HepG2 (cell line): Measurements from ENCODE around the gene DEDD2. TPM values are rescaled to one million over a fixed set of nuclear protein-coding genes. Genes with fewer than 3 reads are reported as not detected.

Experiments
- CERS6 ChIP-seq: sonication (generic); formaldehyde crosslinking; IDR thresholded peaks from 2 replicates; pipeline ENCODE4 v1.5.0; 2020; ENCODE audit warnings: missing genetic modification reagents
- E2F2 ChIP-seq: sonication (generic); formaldehyde crosslinking; IDR thresholded peaks from 2 replicates; pipeline ENCODE4 v1.4.0; 2020; ENCODE audit warnings: missing genetic modification reagents, borderline replicate concordance
- HNF1A ChIP-seq, 2 experiments: sonication (generic) in 1 of 2; formaldehyde crosslinking in 1 of 2; IDR thresholded peaks; 2 replicates each; pipeline versions ENCODE4 v1.4.0 to v1.6.1; 2016 to 2020; ENCODE audit warnings: borderline replicate concordance in 1 of 2, low read depth in 1 of 2, mild to moderate bottlenecking in 1 of 2, missing genetic modification reagents in 1 of 2
- MATR3 ChIP-seq: sonication (generic); formaldehyde crosslinking; IDR thresholded peaks from 2 replicates; pipeline ENCODE4 v1.4.0; 2020; ENCODE audit warnings: missing genetic modification reagents
- NAIF1 ChIP-seq: sonication (generic); formaldehyde crosslinking; IDR thresholded peaks from 2 replicates; pipeline ENCODE4 v1.5.0; 2020; ENCODE audit warnings: mild to moderate bottlenecking, missing genetic modification reagents, borderline replicate concordance
- NBN ChIP-seq: fragments of 450-650 bp; conservative IDR thresholded peaks from 2 replicates; pipeline ENCODE4 v1.6.1; 2017
- RERE ChIP-seq: IDR thresholded peaks from 2 replicates; pipeline ENCODE4 v1.6.1; 2016; ENCODE audit warnings: low read depth, missing genetic modification reagents, missing compliant biosample characterization
- RFXANK ChIP-seq: IDR thresholded peaks from 2 replicates; pipeline ENCODE4 v1.6.1; 2016
- SPEN ChIP-seq: sonication (generic); formaldehyde crosslinking; IDR thresholded peaks from 2 replicates; pipeline ENCODE4 v1.5.1; 2020; ENCODE audit warnings: low read depth, mild to moderate bottlenecking, missing genetic modification reagents
- SRY ChIP-seq: sonication (generic); formaldehyde crosslinking; IDR thresholded peaks from 2 replicates; pipeline ENCODE4 v1.8.0; 2022; ENCODE audit warnings: mild to moderate bottlenecking, missing genetic modification reagents
- ZKSCAN1 ChIP-seq: fragments of 150-350 bp; IDR thresholded peaks from 2 replicates; pipeline ENCODE4 v1.6.1; 2014; ENCODE audit warnings: low read length
- ZNF274 ChIP-seq: sonication (generic); formaldehyde crosslinking; IDR thresholded peaks from 2 replicates; pipeline ENCODE4 v1.5.1; 2020; ENCODE audit warnings: mild to moderate bottlenecking, missing genetic modification reagents
- ZNF432 ChIP-seq: sonication (generic); formaldehyde crosslinking; IDR thresholded peaks from 2 replicates; pipeline ENCODE4 v1.5.0; 2020; ENCODE audit warnings: missing genetic modification reagents, mild to moderate bottlenecking, borderline replicate concordance
- ZNF543 ChIP-seq: sonication (generic); formaldehyde crosslinking; IDR thresholded peaks from 2 replicates; pipeline ENCODE4 v1.4.0; 2020; ENCODE audit warnings: mild to moderate bottlenecking, missing genetic modification reagents
- ZNF878 ChIP-seq: sonication (generic); formaldehyde crosslinking; IDR thresholded peaks from 2 replicates; pipeline ENCODE4 v1.8.1; 2023; ENCODE audit warnings: mild to moderate bottlenecking, missing genetic modification reagents, moderate library complexity
- polyA plus RNA-seq, 8 experiments: library from polyadenylated mRNA; depleted of rRNA in 3 of 8; stranded (reverse) in 7 of 8; unstranded in 1 of 8; fragments of >200 nt; fragmentation: Illumina TruSeq in 4 of 8; extraction: Trizol in 4 of 8; gene quantifications; 2 replicates each; pipeline versions ENCODE4 v1.2.1 to v1.2.3, GENCODE V29; 2011 to 2016; ENCODE audit warnings: low read depth in 4 of 8, missing spikeins in 1 of 8, mixed read lengths in 1 of 8; ENCODE audit not compliant: insufficient read depth in 1 of 8
- total RNA-seq, 5 experiments: library from RNA; depleted of rRNA; stranded (reverse); fragments of >200 nt; fragmentation: Illumina TruSeq; extraction: Trizol; gene quantifications; 2 replicates each; pipeline ENCODE4 v1.2.3, GENCODE V29; 2016; ENCODE audit warnings: low read depth in 1 of 5

Gene DEDD2
- total and polyA plus RNA-seq, 2 of the 13 experiments (the other 11 are each of a cell fraction or from before 2014, with no cell fraction given): 19.2 to 24.7 TPM

- 0 out of 2 replicates have a peak, but pooled peaks have one; percentile 40 for TF ChIP-seq RERE (CRISPR knock-in tag)
- no peak; the same call in none of the 2 replicates for TF ChIP-seq ZNF543
- no peak for TF ChIP-seq E2F2 (CRISPR knock-in tag)
- TF ChIP-seq RFXANK (CRISPR knock-in tag): 0 out of 2 replicates have a peak, but pooled peaks have one; percentile 33
- no peak for TF ChIP-seq NAIF1
- no peak for TF ChIP-seq MATR3
- TF ChIP-seq CERS6 (CRISPR knock-in tag): no peak
- TF ChIP-seq NBN: no peak
- no peak for TF ChIP-seq ZNF432 (CRISPR knock-in tag)
- TF ChIP-seq SPEN: peak; percentile 68
- TF ChIP-seq ZNF274 (CRISPR knock-in tag): no peak
- TF ChIP-seq HNF1A (IDR thresholded peaks at IDR 0.05; ENCODE audit: low read depth): no peak
- no peak for TF ChIP-seq HNF1A (CRISPR knock-in tag; IDR thresholded peaks at IDR 0.05; ENCODE audit: borderline replicate concordance)
- TF ChIP-seq ZNF878 (CRISPR knock-in tag): no peak
- 0 out of 2 replicates have a peak, but pooled peaks have one; percentile 61 for TF ChIP-seq SRY (CRISPR knock-in tag)
- TF ChIP-seq ZKSCAN1: no peak
These were observed 2.6 kb upstream of the DEDD2 start, which contains the start of gene ZNF526 (continued) for GRCh38 chr19:42219812-42220750.
